CD4-positive, alpha-beta T cell treated with Interleukin-21 for 1 hour (primary cell): ENCODE results near the gene MAP6.
"Not testable (repeated sequence)": the region's sequence is repeated elsewhere in the genome, so short reads cannot be mapped to it uniquely, and the experiment has no call there.

Experiments
- DNase-seq: peaks from one replicate; pipeline ENCODE4 v3.0.0-alpha.2; 2020

MAP6 gene

GRCh38 chr11:75589933-75590332 is 78.9 kb downstream of the MAP6 start:
- no peak for DNase-seq

- no peak for DNase-seq
Observed at GRCh38 chr11:75589051-75589450, 79.8 kb downstream of the MAP6 start.

DNA sequence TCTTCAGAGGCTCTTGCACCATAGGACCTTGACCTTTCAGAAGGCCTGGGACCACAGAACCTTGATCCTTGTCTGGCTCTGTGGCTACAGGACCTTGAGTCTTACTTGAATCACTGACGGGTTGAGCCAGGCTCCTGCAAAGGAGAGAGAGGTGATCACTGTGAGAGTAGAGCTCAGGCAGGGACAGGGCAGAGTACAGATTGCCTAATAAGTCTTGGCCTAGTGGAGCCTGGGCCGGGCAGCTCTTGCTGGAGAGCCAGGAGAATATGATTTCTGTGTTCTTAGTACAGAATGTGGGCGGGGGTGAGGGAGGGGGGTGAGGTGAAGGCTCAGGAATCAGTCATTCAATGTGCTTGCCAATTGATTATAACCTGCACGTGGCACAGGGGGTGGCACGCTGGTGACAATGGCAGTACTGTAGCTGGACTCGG is 80.8 kb downstream of the MAP6 start:
- DNase-seq = no peak

DNA sequence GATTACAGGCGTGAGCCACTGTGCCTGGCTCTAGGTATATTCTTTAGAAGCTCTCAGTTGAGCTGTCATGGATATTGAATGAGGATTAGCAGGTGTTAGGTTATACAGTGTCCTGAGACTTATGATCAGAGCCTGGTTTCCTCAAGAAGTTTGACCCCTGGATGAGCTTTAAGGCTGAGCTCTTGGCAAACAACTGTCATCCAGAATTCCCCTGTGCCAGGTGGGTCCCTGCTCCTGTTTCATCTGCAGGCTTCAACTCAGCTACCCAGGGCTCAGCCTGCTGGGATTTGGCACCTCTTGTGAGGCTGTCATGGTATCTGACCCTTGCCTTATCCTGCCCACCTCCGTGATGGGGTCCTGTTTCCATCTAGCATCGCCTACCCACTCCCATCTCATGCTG is 82.4 kb downstream of the MAP6 start:
- DNase-seq = no peak

GRCh38 chr11:75585293-75585670 is 83.6 kb downstream of the MAP6 start:
- DNase-seq = no peak

GRCh38 chr11:75584659-75585292 is 84.1 kb downstream of the MAP6 start:
- not testable (repeated sequence) for DNase-seq

GRCh38 chr11:75583718-75584658 is 84.8 kb downstream of the MAP6 start:
- no peak for DNase-seq

GRCh38 chr11:75582895-75583717 is 85.7 kb downstream of the MAP6 start:
- peak; percentile 29 for DNase-seq

DNA sequence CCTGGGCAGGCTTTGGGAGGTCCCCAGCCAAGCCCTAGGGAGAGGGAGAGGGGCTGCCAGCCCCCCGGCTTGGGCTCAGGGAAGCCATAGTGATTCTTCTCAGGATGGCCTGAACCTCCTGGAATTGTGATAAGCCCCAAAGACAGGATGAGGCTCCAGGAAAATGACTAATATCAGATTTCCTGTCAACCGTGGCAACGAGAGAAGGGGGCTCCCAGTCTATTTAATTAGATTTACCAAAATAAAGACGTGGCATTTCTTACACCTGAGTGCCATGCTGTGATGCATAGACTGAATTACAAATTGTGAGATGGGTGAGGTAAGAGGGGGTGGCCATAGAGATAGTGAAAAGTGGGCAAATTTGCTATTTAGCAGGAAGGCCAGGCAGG is 86.3 kb downstream of the MAP6 start:
- no peak for DNase-seq

DNA sequence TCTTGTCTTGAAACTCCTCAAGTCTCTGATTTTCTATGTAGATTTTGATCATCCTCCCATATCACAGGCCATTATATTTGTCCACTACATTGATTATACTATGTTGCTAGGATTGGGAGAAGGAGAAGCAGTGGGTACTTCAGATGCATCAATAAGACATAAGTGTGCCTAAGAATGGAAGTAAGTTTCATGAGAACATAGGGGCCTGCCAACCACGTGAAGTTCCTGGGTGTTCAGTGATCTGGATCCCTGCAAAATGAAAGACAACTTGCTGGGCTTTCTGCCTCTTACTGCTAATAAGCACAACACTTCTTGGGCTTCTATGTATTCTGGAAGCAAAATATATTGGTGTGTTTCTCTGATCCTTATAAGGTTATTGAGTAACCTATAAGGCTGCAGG is 89.0 kb downstream of the MAP6 start:
- no peak for DNase-seq

DNA sequence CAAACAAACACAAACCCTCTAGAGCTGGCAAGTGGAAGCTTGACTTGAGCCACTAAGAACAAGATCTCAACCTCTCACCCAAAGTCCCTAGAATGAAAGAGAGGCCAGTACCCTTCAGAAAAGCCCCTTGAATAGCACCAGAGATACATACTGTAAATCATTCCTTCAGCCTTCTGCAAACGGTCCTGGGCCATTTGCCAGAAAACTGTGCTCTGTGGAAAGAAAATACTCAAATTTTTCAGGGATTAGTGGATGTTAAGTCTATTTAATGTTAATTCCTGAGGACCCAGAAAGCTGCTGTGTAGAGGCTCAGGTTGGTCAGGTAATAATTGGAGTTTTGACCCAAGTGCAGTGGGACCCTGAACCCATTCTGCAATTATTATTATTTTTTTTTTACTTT is 89.9 kb downstream of the MAP6 start:
- no peak for DNase-seq

DNA sequence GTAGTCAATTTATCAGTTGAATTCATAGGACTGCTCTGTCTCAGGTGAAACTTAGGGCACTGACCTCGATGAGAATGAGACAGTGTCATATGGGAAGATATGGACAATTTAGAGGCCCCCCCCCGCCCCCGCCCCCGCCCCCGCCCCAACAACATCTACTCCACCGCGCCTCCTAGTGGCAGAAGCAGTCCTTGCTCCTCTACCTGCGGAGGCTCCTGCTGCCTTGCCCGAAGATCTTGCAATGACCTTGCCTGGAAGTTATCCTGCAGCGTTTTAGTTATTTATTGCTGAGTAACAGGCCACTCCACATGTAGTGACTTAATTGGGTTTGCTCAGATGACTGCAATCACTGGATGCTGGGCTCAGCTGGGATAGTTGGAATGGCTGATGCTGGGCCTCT is 91.6 kb downstream of the MAP6 start:
- peak; percentile 57 for DNase-seq

DNA sequence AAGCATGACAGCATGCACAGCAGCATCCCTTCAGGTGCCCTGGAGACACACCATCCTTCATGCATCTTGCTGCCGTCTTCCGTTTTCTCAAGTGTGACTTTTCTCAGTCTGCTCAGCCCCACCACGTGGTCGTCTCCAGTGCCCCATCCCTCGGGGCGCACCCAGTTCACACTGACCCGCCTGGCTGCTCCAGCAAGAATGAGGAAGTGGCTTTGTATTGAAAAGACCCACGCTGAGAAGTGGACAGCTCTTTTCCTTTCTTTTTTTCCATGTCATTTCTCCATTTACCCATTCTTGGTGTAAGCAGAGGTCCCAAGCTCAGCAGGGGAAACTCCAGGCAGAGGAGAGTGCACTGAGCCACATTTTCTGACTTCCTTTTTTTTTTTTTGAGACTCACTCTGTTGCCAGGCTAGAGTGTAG is 92.3 kb downstream of the MAP6 start:
- peak; percentile 13 for DNase-seq

- DNase-seq = no peak
Observed at GRCh38 chr11:75576017-75576416, 92.8 kb downstream of the MAP6 start.

GRCh38 chr11:75574698-75575602 is 93.9 kb downstream of the MAP6 start:
- DNase-seq = no peak

DNA sequence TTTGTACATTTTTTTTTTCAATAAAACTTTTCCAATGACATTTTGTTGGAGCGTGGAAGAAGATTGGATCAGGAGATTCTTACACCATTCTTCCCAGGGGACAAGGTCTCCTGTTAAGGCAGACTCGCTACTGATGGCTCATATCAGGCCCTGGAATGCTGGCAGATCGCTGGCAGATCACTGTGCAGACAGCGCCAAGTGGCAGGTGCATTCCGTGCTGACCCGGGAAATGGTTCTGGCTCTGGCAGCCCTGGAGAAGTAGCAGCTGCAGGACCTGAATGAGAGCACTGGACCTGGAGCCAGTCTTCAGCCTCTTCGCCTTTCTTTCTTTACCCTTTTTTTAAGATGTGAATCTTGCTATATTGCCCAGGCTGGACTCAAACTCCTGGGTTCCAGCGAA is 96.1 kb downstream of the MAP6 start:
- DNase-seq = no peak

GRCh38 chr11:75571625-75572024 is 97.2 kb downstream of the MAP6 start:
- DNase-seq = no peak

DNA sequence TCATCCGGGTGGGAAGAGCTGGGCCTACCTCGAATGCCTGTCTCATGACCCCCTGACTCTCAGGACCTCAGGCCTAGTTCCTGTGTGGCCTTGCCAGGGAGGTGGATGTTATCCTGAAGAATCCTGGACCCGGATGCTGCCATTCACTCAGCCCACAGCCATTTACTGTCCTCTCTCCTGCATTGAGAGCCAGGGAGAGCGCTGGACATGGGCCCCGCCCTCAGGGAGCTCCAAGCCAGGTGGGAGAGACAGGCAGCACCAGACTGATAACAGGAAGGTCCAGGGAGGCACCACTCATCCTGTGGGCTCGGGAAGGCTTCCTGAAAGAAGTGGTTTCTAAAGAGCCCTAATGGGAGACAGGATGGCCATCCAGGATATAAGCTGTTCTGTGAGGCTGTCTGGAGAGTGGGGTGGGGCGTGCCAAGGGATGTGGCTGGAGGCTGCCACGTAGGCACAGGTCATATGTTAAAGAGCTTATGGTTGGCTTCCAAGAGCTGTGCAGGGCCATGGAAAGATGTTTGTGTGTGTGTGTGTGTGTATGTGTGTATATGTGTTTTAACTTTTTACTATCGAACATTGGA is 98.2 kb downstream of the MAP6 start:
- DNase-seq = no peak

GRCh38 chr11:75568616-75569219 is 100.1 kb downstream of the MAP6 start:
- no peak for DNase-seq

GRCh38 chr11:75567971-75568370 is 100.9 kb downstream of the MAP6 start:
- no peak for DNase-seq

DNA sequence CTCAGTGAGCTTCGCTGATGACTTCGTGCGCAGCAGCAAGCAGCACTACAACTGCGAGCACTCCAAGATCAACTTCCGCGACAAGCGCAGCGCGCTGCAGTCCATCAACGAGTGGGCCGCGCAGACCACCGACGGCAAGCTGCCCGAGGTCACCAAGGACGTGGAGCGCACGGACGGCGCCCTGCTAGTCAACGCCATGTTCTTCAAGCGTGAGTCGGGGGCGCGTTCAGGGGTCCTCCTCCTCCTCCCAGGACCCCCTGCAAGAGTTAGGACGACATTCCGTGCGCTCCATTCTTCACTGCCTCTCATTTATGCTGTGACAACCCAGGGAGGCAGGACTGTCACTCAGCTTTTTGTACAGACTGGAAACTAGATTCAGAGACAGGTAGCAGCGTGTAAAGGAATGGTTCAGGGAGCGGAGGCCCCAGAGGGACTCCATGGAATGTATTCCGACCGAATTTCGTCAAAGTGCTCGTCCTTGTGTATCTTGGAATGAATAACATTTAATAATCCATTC is 102.0 kb downstream of the MAP6 start:
- no peak for DNase-seq
